Panc1 (cell line): ENCODE results near the gene BOD1. TPM values are rescaled to one million over a fixed set of nuclear protein-coding genes. Genes with fewer than 3 reads are reported as not detected.

Source experiments
- ATAC-seq: fragments of 200-7000 bp; cut with Tn5 transposase; 2 replicates; pipeline ENCODE4 v1.9.1; 2020; ENCODE audit warnings: mild to moderate bottlenecking, moderate library complexity
- BruUV-seq: library from RNA; stranded (reverse); fragments of 400-500 nt; replicated peaks from 2 replicates; lab custom pipeline; 2021; lab: Mats Ljungman, UMichigan
- CTCF ChIA-PET: fragments of 300-600 bp; sonication (Branson Sonifier 250); formaldehyde crosslinking; loops from one replicate; lab custom pipeline; 2022; ENCODE audit warnings: antibody characterized with exemption; lab: Charles Lee
- POLR2A ChIA-PET: fragments of 300-600 bp; sonication (Branson Sonifier 250); formaldehyde crosslinking; loops from one replicate; lab custom pipeline; 2022; ENCODE audit warnings: antibody characterized with exemption; lab: Charles Lee
- DNase-seq: peaks from one replicate; pipeline ENCODE4 v3.0.0-alpha.2; 2010; ENCODE audit warnings: low read depth, low spot score
- H3K27ac ChIP-seq: 2 replicates; pipeline ENCODE4 v1.5.1; 2011; ENCODE audit warnings: mild to moderate bottlenecking, low read length, inconsistent platforms
- H3K27me3 ChIP-seq: fragments of 200-500 bp; sonication (Bioruptor generic); 2 replicates; pipeline ENCODE4 v1.6.0; 2014; ENCODE audit warnings: low read length, inconsistent platforms; ENCODE audit not compliant: control insufficient read depth, insufficient read depth
- H3K36me3 ChIP-seq: fragments of 200-500 bp; sonication (Bioruptor generic); 2 replicates; pipeline ENCODE4 v1.5.1; 2014; ENCODE audit warnings: inconsistent platforms, mild to moderate bottlenecking, low read length, moderate library complexity; ENCODE audit not compliant: control insufficient read depth, insufficient read depth
- H3K4me1 ChIP-seq: 2 replicates; pipeline ENCODE4 v1.5.1; 2011; ENCODE audit warnings: inconsistent platforms, mild to moderate bottlenecking, low read length, moderate library complexity; ENCODE audit not compliant: control insufficient read depth, insufficient read depth
- H3K4me3 ChIP-seq, 2 experiments: 2 replicates each; pipeline ENCODE4 v1.5.1; 2011 to 2012; ENCODE audit warnings: low read depth in 2 of 2, low read length in 2 of 2, mild to moderate bottlenecking in 2 of 2, inconsistent platforms in 1 of 2, moderate library complexity in 1 of 2
- H3K9me3 ChIP-seq: fragments of 200-500 bp; sonication (Bioruptor generic); 2 replicates; pipeline ENCODE4 v1.5.1; 2014; ENCODE audit warnings: low read depth, mild to moderate bottlenecking, inconsistent platforms, low read length, moderate library complexity; ENCODE audit not compliant: control insufficient read depth, insufficient read depth
- POLR2AphosphoS5 ChIP-seq: IDR thresholded peaks from 2 replicates; pipeline ENCODE4 v1.6.1; 2012; ENCODE audit warnings: mild to moderate bottlenecking, low read depth, low read length, moderate library complexity
- REST ChIP-seq, 2 experiments: IDR thresholded peaks; 2 replicates each; pipeline ENCODE4 v1.6.1; 2011 to 2012; ENCODE audit warnings: low read depth in 2 of 2, control low read depth in 1 of 2, low read length in 1 of 2, mild to moderate bottlenecking in 1 of 2, moderate library complexity in 1 of 2; ENCODE audit not compliant: insufficient read depth in 1 of 2
- SIN3A ChIP-seq: IDR thresholded peaks from 2 replicates; pipeline ENCODE4 v1.6.1; 2012; ENCODE audit warnings: low read depth, mild to moderate bottlenecking, low read length, moderate library complexity, borderline replicate concordance; ENCODE audit not compliant: insufficient read depth
- TCF7L2 ChIP-seq: IDR thresholded peaks from 2 replicates; pipeline ENCODE4 v1.6.1; 2011; ENCODE audit warnings: mild to moderate bottlenecking, low read depth, low read length, inconsistent platforms
- in situ Hi-C: cut with HindIII; loops from 2 replicates; pipeline ENCODE4 v1.10.0; 2016; ENCODE audit warnings: low sequenced_read_pairs, low pct_unique_long_range_greater_than_20kb
- intact Hi-C: fragments of 100-400 bp; cut with micrococcal nuclease; formaldehyde crosslinking; loops from one replicate; pipeline ENCODE4 v1.10.0; 2022; ENCODE audit not compliant: unreplicated experiment
- total RNA-seq: library from RNA; stranded (reverse); gene quantifications from one replicate; pipeline ENCODE4 v1.2.1, GENCODE V29; 2021; ENCODE audit not compliant: unreplicated experiment
- TF ChIP-seq, protein P1 (sequence below): fragments of 450-650 bp; IDR thresholded peaks from 2 replicates; pipeline ENCODE4 v1.5.1; 2017; ENCODE audit warnings: mild to moderate bottlenecking

Gene BOD1
- total RNA-seq, 1 experiment from 2014 or later, result 86.1 TPM

GRCh38 chr5:173572431-173573125, 43.9 kb downstream of the BOD1 start:
- peak overlapping the region; percentile 36; the same call in 1 of the 2 replicates for H3K27ac ChIP-seq
- in situ Hi-C loops, result no loop called here

More at GRCh38 chr5:173572431-173573125, 43.9 kb downstream of the BOD1 start:
- H3K4me1 ChIP-seq, result no peaks in the 10 kb centered on the region
- intact Hi-C loops, result loop anchor here (2.0 to 5.0 kb wide), 2 partner anchors 240 to 278 kb away; no protein-coding TSS in a partner anchor
- POLR2A ChIA-PET, result no interaction called here
- no peaks in the 10 kb centered on the region for H3K27me3 ChIP-seq
- H3K9me3 ChIP-seq, result peaks cover 4% of the 10 kb centered on the region; the same call in 1 of the 2 replicates
- peak overlapping the region in 1 of 2 experiments; percentile 51; a peak in 2 of 4 replicates for H3K4me3 ChIP-seq
- H3K36me3 ChIP-seq, result no peaks in the 10 kb centered on the region
- DNase-seq (no peak), ATAC-seq (peak; percentile 64)
- TF ChIP-seq POLR2AphosphoS5 (no peak), SIN3A (no peak), TCF7L2 (no peak), REST (IDR thresholded peaks at IDR 0.05; ENCODE audit: insufficient read depth in 1 of 2, low read depth in 2 of 2, low read length in 1 of 2) (no peak)
- TF ChIP-seq, protein P1, sequence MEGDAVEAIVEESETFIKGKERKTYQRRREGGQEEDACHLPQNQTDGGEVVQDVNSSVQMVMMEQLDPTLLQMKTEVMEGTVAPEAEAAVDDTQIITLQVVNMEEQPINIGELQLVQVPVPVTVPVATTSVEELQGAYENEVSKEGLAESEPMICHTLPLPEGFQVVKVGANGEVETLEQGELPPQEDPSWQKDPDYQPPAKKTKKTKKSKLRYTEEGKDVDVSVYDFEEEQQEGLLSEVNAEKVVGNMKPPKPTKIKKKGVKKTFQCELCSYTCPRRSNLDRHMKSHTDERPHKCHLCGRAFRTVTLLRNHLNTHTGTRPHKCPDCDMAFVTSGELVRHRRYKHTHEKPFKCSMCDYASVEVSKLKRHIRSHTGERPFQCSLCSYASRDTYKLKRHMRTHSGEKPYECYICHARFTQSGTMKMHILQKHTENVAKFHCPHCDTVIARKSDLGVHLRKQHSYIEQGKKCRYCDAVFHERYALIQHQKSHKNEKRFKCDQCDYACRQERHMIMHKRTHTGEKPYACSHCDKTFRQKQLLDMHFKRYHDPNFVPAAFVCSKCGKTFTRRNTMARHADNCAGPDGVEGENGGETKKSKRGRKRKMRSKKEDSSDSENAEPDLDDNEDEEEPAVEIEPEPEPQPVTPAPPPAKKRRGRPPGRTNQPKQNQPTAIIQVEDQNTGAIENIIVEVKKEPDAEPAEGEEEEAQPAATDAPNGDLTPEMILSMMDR, result no peak
- BruUV-seq, result no TSS peak
- CTCF ChIA-PET, result interaction anchor here (1.3 to 2.0 kb wide), 2 partner anchors 278 to 280 kb away, joined by 4 to 6 read pairs; no protein-coding TSS in a partner anchor
